Measurements from ENCODE around the gene SLC25A1. TPM values are rescaled to one million over a fixed set of nuclear protein-coding genes. Genes with fewer than 3 reads are reported as not detected.

The SLC25A1 gene
- total RNA-seq, 1 donor from 2014 or later: 50.3 TPM

GRCh38 chr22:19224557-19224956 lies 46.0 kb upstream of the SLC25A1 start:
- intact Hi-C loops (cut with DNase I): no loop called here
- no peak overlapping the region for H3K4me3 ChIP-seq
- no peak overlapping the region for H3K27ac ChIP-seq
- DNase-seq (no peak), ATAC-seq (no peak)
- H3K27me3 ChIP-seq (ENCODE audit: low read depth): no peaks in the 10 kb centered on the region
- H3K9me3 ChIP-seq: no peaks in the 10 kb centered on the region
- no peaks in the 10 kb centered on the region for H3K4me1 ChIP-seq
- H3K36me3 ChIP-seq: peaks cover 28% of the 10 kb centered on the region
- TF ChIP-seq, protein P1, sequence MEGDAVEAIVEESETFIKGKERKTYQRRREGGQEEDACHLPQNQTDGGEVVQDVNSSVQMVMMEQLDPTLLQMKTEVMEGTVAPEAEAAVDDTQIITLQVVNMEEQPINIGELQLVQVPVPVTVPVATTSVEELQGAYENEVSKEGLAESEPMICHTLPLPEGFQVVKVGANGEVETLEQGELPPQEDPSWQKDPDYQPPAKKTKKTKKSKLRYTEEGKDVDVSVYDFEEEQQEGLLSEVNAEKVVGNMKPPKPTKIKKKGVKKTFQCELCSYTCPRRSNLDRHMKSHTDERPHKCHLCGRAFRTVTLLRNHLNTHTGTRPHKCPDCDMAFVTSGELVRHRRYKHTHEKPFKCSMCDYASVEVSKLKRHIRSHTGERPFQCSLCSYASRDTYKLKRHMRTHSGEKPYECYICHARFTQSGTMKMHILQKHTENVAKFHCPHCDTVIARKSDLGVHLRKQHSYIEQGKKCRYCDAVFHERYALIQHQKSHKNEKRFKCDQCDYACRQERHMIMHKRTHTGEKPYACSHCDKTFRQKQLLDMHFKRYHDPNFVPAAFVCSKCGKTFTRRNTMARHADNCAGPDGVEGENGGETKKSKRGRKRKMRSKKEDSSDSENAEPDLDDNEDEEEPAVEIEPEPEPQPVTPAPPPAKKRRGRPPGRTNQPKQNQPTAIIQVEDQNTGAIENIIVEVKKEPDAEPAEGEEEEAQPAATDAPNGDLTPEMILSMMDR (IDR thresholded peaks at IDR 0.05): no peak

DNA sequence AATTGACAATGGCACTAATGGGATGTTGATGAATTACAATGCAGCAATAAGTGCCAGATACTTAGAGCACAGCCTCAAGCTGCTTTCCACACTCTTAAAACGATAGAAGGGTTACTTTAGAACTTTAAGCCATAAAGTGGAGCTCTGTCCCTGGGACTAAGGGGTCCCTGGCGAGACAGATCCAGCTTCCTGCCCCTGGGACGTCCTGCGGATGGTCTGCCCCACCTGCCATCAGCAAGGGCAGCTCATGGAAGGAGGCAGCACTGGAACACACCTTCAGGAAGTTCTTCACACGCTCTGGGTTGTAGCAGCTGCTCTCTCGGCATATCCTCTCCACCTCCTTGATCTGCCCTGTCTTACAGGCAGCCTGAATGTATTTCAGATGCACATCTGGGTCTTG lies 45.1 kb upstream of the SLC25A1 start:
- no peak overlapping the region for H3K27ac ChIP-seq
- H3K9me3 ChIP-seq: no peaks in the 10 kb centered on the region
- H3K4me3 ChIP-seq: no peak overlapping the region
- H3K4me1 ChIP-seq: no peaks in the 10 kb centered on the region
- TF ChIP-seq, protein P1 (IDR thresholded peaks at IDR 0.05): no peak
- H3K27me3 ChIP-seq (ENCODE audit: low read depth): no peaks in the 10 kb centered on the region
- ATAC-seq: no peak
- intact Hi-C loops (cut with DNase I): no loop called here
- peaks cover 28% of the 10 kb centered on the region for H3K36me3 ChIP-seq
- DNase-seq: no peak

- H3K27me3 ChIP-seq (ENCODE audit: low read depth): no peaks in the 10 kb centered on the region
- no peak overlapping the region for H3K4me3 ChIP-seq
- no peak for DNase-seq
- no peak overlapping the region for H3K27ac ChIP-seq
- intact Hi-C loops (cut with DNase I): no loop called here
- TF ChIP-seq, protein P1 (IDR thresholded peaks at IDR 0.05): no peak
- ATAC-seq: no peak
- peaks cover 28% of the 10 kb centered on the region for H3K36me3 ChIP-seq
- no peaks in the 10 kb centered on the region for H3K4me1 ChIP-seq
- no peaks in the 10 kb centered on the region for H3K9me3 ChIP-seq
Measured at GRCh38 chr22:19223110-19223509, 44.6 kb upstream of the SLC25A1 start.

GRCh38 chr22:19222242-19223005 lies 43.9 kb upstream of the SLC25A1 start:
- Histone ChIP-seq H3K4me1 (no peaks in the 10 kb centered on the region), H3K36me3 (peaks cover 28% of the 10 kb centered on the region)
- TF ChIP-seq, protein P1 (IDR thresholded peaks at IDR 0.05): no peak

GRCh38 chr22:19220867-19221266 lies 42.3 kb upstream of the SLC25A1 start:
- H3K9me3 ChIP-seq: no peaks in the 10 kb centered on the region
- TF ChIP-seq, protein P1 (IDR thresholded peaks at IDR 0.05): no peak
- no peaks in the 10 kb centered on the region for H3K27me3 ChIP-seq (ENCODE audit: low read depth)
- no peak for DNase-seq
- no peak overlapping the region for H3K4me3 ChIP-seq
- no peak for ATAC-seq
- no peak overlapping the region for H3K27ac ChIP-seq
- peaks cover 28% of the 10 kb centered on the region for H3K36me3 ChIP-seq
- intact Hi-C loops (cut with DNase I): no loop called here
- H3K4me1 ChIP-seq: no peaks in the 10 kb centered on the region

More at GRCh38 chr22:19222242-19223005, 43.9 kb upstream of the SLC25A1 start:
- DNase-seq (no peak), ATAC-seq (no peak)
- H3K27me3 ChIP-seq (ENCODE audit: low read depth): no peaks in the 10 kb centered on the region
- no peak overlapping the region for H3K4me3 ChIP-seq
- no peak overlapping the region for H3K27ac ChIP-seq
- H3K9me3 ChIP-seq: no peaks in the 10 kb centered on the region
- intact Hi-C loops (cut with DNase I): no loop called here

Measured in lower lobe of right lung (tissue), 2 donors.